AG04450 (cell line): Measurements from ENCODE around the gene MTNR1B. TPM values are rescaled to one million over a fixed set of nuclear protein-coding genes. Genes with fewer than 3 reads are reported as not detected.

Source experiments
- CTCF ChIA-PET: fragments of 300-600, 350-600 bp; formaldehyde crosslinking; extraction: SDS; loops from one replicate; lab custom pipeline; 2022; ENCODE audit warnings: antibody characterized with exemption, inconsistent platforms; lab: Charles Lee
- POLR2A ChIA-PET: fragments of 350-600 bp; formaldehyde crosslinking; extraction: SDS; loops from one replicate; lab custom pipeline; 2021; ENCODE audit warnings: antibody characterized with exemption, inconsistent platforms; lab: Yijun Ruan, JAX
- DNase-seq: peaks from one replicate; pipeline ENCODE4 v3.0.0-alpha.2; 2011; ENCODE audit warnings: low read depth, low spot score
- H3K27ac ChIP-seq: one replicate; pipeline ENCODE4 v1.5.1; 2012; ENCODE audit warnings: low read depth, low read length, control low read depth
- H3K27me3 ChIP-seq: one replicate; pipeline ENCODE4 v1.6.0; 2012; ENCODE audit warnings: low read length; ENCODE audit not compliant: control insufficient read depth, insufficient read depth
- H3K4me3 ChIP-seq: 2 replicates; pipeline ENCODE4 v1.5.1; 2011; ENCODE audit warnings: mild to moderate bottlenecking, low read depth, low read length, control low read depth
- H3K9me3 ChIP-seq: 2 replicates; pipeline ENCODE4 v1.5.1; 2012; ENCODE audit warnings: low read length; ENCODE audit not compliant: control insufficient read depth, insufficient read depth
- CTCF ChIP-seq: IDR thresholded peaks from 2 replicates; pipeline ENCODE4 v1.5.1; 2011; ENCODE audit warnings: low read depth, low read length, control low read depth, inconsistent platforms
- polyA plus RNA-seq: library from polyadenylated mRNA; depleted of rRNA; stranded (reverse); fragments of >200 nt; gene quantifications from 2 replicates; pipeline ENCODE4 v1.2.3, GENCODE V29; 2011

Gene MTNR1B
- polyA plus RNA-seq, 1 experiment = not detected

GRCh38 chr11:92979176-92979575 is 9.7 kb downstream of the MTNR1B start:
- peak overlapping the region; percentile 77 for H3K27ac ChIP-seq
- H3K27me3 ChIP-seq = no peaks in the 10 kb centered on the region
- no peak overlapping the region for H3K4me3 ChIP-seq
- ChIA-PET POLR2A (no interaction called here), CTCF (no interaction called here)
- H3K9me3 ChIP-seq = peaks cover 6% of the 10 kb centered on the region
- peak; percentile 53 for DNase-seq
- no peak for TF ChIP-seq CTCF

- Histone ChIP-seq H3K27ac (no peak overlapping the region), H3K27me3 (no peaks in the 10 kb centered on the region), H3K4me3 (no peak overlapping the region), H3K9me3 (peaks cover 6% of the 10 kb centered on the region)
- POLR2A ChIA-PET = no interaction called here
- no peak for TF ChIP-seq CTCF
- CTCF ChIA-PET = no interaction called here
- DNase-seq = no peak
Measured at GRCh38 chr11:92980312-92980711, 10.9 kb downstream of the MTNR1B start.

GRCh38 chr11:92981508-92982043 is 12.1 kb downstream of the MTNR1B start:
- POLR2A ChIA-PET = no interaction called here

GRCh38 chr11:92986585-92986984 is 17.1 kb downstream of the MTNR1B start:
- CTCF ChIA-PET = no interaction called here
- no peak overlapping the region for H3K4me3 ChIP-seq

More at GRCh38 chr11:92981508-92982043, 12.1 kb downstream of the MTNR1B start:
- H3K27me3 ChIP-seq = no peaks in the 10 kb centered on the region
- H3K9me3 ChIP-seq = peaks cover 6% of the 10 kb centered on the region
- TF ChIP-seq CTCF = no peak
- no peak overlapping the region for H3K4me3 ChIP-seq
- H3K27ac ChIP-seq = no peak overlapping the region
- no peak for DNase-seq
- CTCF ChIA-PET = no interaction called here

GRCh38 chr11:92993004-92993403 is 23.6 kb downstream of the MTNR1B start:
- Histone ChIP-seq H3K9me3 (peaks cover 6% of the 10 kb centered on the region; the same call in 1 of the 2 replicates), H3K27ac (no peak overlapping the region), H3K27me3 (no peaks in the 10 kb centered on the region), H3K4me3 (no peak overlapping the region)
- DNase-seq = no peak
- no peak for TF ChIP-seq CTCF
- CTCF ChIA-PET = no interaction called here
- POLR2A ChIA-PET = no interaction called here

More at GRCh38 chr11:92986585-92986984, 17.1 kb downstream of the MTNR1B start:
- POLR2A ChIA-PET = no interaction called here
- H3K9me3 ChIP-seq = peaks cover 8% of the 10 kb centered on the region
- no peak for DNase-seq
- no peak overlapping the region for H3K27ac ChIP-seq
- no peak for TF ChIP-seq CTCF
- H3K27me3 ChIP-seq = no peaks in the 10 kb centered on the region
